ELR (cell line): ENCODE results near the gene CPSF7.

Experiments used
- DNase-seq: peaks from one replicate; pipeline ENCODE4 v3.0.0-alpha.2; 2015; ENCODE audit warnings: low read depth

CPSF7 gene, protein sequence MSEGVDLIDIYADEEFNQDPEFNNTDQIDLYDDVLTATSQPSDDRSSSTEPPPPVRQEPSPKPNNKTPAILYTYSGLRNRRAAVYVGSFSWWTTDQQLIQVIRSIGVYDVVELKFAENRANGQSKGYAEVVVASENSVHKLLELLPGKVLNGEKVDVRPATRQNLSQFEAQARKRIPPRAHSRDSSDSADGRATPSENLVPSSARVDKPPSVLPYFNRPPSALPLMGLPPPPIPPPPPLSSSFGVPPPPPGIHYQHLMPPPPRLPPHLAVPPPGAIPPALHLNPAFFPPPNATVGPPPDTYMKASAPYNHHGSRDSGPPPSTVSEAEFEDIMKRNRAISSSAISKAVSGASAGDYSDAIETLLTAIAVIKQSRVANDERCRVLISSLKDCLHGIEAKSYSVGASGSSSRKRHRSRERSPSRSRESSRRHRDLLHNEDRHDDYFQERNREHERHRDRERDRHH

DNA sequence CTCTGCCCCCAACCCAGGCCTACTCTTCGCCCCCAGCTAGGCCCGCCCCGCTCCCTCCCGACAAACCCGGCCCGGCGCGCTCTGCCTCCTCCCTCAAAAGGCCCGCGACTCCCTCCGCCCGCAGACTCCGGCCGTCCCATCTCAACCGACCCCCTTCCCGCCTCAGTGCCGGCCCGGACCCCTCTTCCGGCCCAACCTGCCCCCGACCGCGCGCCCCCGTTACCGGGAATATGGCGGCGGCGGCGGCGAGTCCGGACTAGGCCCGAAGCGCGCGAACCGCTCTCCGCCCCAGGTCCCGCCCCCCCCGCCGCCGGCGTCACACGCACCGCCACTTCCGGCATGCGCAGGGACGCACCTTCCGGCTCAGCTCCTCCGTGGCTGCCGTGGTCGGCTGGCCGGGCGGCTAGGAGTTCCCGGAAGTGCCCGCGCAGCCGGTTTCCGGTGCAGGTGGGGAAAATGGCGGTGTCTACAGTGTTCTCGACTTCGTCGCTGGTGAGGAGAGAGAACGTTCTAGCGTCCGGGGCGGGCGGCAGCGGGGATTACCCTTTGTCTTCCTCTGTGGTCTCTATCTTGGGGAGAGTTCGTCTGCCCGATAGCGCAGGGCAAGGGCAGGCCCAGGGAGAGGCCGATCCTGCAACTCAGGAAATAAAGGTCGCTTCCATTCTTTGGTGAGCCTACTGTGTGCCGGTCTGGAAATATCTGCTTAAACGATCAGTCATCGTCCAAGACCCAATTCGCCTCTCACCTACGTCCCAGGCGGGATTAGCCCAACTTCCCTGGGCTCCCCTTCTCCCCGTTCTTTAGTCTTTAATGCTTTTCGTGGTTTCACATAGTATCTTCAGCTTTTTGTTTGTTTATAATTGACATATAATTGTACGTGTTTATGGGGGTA lies at the start of gene CPSF7, which contains the start of gene SDHAF2:
CPSF7 (minus strand) TSS at position 285 of the 892 bp plus-strand sequence. CDS start 740 bp downstream, outside the sequence.
SDHAF2 (plus strand) TSS at position 434 of the 892 bp plus-strand sequence; CDS start at position 457, 23 bp downstream.
- peak; percentile 97 for DNase-seq

DNA sequence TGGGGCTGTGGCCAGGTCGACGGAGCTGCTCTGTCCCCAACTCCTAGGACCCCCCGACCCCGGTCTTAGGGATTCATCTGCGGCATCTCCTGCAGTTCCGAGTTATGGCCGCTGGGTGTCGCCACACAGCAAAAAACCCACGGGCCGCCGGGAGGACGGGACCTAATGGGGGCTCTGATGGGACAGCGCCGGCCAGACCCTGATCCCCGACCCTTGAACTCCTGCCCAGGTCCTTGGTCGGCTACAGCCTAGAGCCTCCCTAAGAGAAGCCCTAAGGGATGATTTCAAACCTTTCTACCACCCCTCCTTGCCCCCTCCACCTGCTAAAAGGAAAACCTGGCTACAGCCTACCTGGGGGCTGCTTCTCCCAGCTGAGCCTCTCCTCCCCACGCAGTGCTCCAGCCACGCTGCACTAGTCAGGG lies 48.0 kb upstream of the CPSF7 start:
- peak; percentile 46 for DNase-seq

DNA sequence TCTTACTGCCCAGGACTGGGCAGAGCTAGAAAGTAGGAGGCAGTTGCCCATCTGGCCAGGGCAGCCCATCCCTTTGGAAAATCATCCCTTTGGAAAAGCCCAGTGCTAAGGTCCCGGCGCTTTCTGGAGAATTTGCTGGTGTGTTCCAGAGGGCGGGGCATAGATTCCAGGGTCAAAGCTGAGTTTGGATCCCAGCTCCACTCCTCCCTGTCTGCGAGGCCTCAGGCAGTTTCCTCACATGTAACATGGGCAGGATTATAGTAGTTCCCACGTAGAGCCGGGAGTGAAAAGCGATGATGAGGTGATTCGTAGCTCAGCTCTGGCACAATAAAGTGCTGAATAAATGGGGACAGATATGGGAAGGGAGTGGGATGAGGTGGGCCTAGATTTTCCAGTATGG lies 47.4 kb upstream of the CPSF7 start:
- no peak for DNase-seq

DNA sequence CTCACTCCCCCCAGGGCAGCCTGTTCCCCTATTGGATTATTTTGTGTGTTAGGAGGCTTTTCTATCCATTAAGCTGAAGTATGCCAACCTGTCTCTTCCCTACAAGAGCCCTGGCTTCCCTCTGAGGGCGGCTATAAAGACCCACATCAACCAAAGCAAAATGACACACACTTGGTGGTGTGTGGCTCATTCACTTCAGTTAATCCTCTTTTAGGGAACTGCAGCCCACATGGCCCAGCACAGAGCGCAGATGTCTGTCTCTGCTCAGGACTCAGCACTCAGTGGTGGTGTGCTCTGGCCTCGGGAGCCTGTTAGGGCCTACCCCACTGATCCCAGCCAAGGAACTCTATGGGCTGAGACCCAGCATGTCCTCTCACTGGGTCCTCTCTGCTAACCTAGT lies 46.6 kb upstream of the CPSF7 start:
- no peak for DNase-seq

DNA sequence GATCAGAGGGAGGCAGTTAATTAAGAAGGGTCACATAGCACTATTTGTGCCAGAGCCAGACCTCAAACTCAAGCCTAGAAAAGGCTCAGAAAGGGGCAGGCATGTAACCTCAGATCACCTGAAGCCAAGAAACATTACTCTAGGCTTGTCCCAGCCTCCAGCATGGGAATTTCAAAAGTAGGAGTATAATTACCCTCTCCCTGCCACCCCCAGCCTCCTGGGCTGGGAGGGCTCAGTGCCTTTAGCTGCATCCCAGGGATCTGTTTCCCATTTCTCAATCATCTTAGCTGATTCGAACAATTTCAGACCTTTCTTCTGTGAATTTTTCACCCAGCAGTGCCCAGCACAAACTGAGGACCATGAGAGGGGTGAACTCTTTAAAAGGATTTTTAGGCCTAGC lies 45.7 kb upstream of the CPSF7 start:
- no peak for DNase-seq

DNA sequence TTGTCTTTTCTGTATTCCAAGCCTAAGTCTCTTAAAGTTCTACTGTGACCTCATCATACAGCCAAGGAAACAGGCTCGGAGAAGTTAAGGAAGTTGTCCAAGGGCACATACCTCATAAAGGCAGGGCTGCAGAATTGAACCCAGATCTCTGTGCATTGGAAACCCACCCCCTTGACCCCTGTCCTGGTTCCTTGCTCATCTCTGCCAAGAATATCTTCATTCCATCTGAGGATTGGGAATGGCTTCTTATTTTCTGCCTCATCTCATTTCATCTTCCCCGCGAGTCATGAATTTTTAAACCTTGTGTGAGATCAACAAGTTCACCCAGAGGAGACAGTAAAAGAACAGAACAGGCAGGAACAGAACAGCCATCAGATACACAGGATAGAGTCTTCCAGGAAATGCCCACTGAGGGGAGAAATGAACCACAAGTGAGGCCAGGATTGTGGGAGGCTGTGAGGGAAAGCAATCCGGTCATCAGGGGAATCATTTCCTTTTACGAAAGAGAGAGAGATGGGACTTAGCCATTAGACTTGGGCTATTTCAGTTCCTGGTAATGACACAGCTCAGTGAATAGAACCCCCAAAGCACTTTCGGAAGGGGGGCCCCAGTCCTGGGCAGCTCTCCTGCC lies 44.4 kb upstream of the CPSF7 start:
- no peak for DNase-seq

DNA sequence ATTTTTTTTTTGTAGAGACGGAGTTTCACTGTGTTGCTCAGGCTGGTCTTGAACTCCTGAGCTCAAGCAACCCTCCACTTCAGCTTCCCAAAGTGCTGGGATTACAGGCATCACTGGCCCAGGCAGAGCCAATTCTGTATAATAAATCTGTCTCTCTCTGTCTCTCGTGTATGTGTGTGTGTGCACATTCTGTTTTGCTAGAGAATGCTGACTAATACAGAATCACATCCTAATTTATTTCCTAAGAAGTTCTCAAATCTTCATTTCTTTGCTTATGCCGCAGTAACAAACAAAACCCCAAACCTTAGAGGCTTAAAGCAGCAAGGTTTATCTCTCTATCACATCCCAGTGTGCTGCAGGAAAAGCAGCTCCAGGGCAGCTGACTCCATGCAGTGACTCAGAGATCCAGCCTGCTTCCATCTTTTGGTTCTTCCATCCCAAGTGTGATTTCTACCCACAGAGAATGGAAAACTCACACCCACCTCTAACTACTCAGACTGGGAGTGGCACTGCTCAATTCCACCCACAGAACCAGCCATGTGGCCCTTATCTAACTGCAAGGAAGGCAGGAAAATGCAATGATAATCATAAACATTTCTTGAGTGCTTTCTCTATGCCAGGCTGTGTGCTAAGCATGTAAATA lies 43.7 kb upstream of the CPSF7 start:
- DNase-seq: peak; percentile 59

DNA sequence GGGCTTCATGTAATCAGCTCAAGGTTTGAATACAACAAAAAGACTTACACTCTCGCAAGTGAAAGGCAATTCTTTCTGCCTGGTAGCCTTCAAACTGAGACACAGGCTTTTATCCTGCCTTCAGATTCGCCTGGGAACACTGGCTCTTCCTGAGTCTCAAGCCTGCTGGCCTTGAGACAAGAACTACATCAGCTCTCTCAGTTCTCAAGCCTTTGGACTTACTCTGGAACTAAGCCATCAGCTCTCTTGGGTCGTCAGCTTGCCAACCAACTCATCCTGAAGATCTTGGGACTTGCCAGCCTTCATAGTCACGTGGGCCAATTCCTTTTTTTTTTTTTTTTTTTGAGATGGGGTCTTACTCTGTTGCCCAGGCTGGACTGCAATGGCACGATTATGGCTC lies 43.1 kb upstream of the CPSF7 start:
- no peak for DNase-seq

DNA sequence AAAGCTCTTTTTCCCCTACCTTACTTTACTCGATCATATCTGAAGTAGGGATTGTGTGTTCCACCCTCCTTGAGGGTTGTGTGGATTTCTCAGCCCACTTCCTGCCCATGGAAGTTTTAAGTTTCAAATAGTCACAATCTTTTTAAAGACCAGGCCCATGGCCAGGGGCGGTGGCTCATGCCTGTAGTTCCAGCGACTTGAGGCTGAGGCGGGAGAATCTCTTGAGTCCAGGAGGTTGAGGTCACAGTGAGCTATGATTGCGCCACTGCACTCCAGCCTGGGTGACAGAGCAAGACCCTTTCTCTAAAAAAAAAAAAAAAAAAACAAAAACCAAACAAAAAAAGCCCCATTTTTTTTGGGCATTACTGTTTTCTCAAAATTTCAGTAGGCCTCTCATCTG lies 42.5 kb upstream of the CPSF7 start:
- DNase-seq: no peak

DNA sequence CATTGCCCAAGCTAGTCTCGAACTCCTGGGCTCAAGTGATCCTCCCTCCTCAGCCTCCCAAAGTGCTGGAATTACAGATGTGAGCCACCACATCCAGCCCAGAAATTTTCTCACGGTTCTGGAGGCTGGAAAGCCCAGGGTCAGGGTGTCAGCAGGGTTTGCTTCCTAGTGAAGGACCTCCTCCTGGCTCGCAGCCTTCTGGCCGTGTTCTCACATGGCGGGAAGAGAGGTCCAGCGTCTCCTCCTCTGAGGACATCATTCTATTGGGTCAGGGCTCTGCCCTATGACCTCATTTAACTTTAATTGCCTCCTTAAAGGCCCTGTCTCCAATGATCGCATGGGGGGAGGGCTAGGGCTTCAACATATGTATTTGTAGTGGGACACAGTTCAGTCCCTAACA lies 38.2 kb upstream of the CPSF7 start:
- DNase-seq: no peak

DNA sequence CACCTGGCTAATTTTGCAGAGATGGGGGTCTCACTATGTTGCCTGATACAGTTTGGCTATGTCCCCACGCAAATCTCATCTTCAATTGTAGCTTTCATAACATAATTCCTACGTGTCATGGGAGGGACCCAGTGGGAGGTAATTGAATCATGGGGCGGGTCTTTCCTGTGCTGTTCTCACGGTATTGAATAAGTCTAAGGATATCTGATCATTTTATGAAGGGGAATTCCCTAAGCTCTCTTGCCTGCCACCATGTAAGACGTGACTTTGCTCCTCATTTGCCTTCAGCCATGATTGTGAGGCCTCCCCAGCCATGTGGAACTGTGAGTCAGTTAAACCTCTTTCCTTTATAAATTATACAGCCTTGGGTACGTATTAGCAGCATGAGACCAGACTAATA lies 37.8 kb upstream of the CPSF7 start:
- DNase-seq: peak; percentile 20

DNA sequence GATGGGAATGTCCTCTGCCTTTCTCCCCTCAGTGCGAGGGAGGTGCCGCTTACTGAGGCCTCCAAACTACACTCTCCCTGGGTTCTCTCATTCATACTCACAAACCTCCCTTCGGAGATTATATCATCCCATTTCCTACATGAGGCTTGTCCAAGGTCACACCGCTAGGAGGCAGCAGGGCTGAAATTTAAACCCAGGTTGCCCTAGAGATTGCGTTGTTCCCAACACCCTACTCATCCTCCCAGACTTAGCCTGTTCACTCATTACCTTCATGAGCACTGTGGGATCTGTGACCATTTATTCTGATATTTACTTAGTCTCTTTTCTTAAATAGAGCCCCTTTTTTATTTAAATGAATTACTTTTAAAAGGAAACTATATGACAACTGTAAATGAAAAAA lies 31.2 kb upstream of the CPSF7 start:
- no peak for DNase-seq

DNA sequence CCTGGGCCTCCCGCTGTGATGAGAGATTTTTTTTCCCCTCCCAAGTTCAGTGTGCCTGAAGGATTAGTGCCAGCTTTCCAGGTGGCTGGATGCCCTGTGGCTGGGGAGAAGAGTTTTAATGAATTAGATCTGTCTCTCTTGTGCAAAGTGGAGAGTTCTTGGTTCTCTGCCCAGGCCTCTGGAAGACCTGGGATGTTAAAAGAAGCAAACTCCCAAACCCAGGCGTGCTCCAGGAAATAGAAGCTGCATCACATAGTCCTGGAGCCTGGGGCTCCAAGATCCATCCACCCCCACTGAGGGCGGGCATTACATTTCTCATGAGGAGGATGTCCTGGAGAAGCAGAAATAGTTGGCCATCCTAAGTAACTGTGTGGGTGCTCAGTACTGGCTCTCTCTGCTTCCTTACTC lies 30.7 kb upstream of the CPSF7 start:
- DNase-seq: no peak

DNA sequence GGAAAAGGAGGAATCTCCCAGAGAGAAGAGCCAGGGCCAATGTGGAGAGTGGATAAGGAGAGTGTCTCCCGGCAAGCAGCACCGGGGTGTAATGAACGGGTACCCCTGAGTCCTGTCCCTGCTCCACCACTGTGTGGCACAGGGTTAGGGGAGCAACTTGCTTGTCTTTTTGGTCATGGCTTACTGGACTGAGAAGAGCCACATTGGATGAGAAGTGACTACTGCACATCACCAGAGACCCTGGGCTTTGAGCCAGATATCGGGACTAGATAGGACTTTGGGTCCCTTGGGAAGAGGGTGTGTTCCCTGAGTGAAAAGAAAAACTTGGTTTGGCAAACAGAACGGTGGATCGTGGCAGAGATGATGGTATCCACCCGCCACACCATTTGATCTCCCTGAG lies 24.7 kb upstream of the CPSF7 start:
- DNase-seq: no peak

DNA sequence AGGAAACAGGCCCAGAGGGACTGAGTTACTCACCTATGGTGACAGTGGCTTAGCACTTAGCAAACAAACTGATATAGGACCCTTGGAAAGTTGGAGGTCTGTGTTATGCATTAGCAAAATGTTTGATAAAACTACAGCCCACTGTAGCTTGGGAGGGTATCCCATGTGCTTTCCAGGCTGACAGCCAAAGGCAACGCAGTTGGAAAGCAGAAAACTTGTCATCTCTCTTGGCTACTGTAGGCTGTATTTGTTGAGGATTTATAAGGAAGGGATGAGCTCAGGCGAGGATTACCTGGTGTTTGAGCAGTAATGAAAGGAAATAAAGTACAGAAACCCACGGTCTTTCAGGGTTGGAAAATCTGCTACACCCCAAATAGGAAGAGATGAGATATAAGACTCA lies 23.9 kb upstream of the CPSF7 start:
- DNase-seq: no peak

DNA sequence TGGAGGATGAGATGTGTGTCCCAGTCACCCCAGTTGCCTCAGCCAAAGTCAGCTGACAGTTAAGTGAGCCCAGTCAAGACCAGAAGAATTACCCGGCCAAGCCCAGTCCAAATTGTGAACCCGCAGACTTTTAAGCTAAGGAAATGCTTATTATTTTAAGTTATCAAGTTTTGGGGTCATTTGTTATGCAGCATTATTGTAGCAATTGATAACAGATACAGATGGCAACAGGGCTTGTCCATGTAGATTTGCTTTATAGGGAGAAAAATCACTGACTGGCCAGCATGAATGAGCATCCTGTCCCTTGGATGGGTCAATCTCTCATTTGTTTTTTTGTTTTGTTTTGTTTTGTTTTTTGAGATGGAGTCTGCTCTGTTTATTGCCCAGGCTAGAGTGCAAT lies 23.1 kb upstream of the CPSF7 start:
- DNase-seq: no peak

DNA sequence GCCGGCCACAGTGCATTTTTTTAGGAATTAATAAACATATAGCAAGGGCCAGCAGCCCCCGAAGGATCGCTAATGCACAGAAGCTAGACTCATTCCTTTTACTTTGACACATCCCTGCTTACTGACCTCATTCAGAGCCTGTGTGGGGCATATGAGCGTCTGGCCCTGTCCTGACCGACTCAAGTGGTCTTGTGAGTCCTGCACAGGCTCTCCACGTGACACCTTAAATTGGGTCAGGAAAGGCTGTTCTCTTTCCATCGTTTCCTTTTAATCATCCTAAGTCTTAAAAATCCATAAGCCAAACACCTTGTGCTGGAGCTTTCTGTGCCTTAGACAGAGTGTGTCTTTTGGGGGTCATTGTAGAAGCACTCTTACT lies 18.8 kb upstream of the CPSF7 start:
- no peak for DNase-seq

DNA sequence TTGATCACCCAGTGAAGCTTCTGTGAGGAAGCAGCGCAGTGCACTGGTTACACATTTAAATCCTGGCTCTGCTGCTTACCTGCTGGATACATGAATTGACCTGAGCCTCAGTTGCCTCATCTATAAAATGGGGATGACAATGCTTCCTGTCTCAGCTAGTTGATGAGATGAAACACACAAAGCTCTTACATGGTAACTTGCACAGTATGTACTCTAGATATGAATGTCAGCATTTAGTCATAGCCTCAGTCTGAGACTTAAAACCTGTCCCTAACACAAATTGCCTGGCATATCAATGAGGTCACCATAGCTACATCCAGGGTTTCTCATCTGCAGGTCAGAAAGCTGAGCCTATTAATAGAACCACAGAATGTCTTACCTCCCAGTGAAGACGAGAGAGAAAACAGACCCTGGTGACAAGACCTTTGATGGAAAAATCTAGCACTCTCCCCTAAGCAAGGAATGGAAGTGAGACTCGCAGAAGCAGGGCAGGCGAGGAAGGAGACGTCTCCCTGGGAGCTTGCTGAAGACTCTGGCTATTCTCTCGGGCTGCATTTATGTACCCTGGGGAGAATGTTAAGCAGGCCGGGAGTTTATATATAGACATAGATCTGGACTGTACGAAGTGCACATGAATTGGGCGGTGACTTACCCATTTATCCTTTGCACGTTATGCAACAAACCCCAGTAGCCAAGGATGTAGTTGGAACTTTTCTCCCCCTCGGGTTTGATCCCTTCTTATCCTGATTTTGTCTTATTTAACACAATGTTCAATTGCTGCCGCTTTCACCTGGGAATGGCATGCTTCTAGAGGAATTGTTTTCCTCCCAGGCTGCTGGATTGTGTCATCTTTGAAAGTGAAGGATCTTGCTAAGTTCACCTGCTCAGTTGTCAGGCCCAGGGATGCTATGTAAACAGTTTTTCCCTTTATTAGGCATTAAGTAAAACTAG lies 18.1 kb upstream of the CPSF7 start:
- no peak for DNase-seq

DNA sequence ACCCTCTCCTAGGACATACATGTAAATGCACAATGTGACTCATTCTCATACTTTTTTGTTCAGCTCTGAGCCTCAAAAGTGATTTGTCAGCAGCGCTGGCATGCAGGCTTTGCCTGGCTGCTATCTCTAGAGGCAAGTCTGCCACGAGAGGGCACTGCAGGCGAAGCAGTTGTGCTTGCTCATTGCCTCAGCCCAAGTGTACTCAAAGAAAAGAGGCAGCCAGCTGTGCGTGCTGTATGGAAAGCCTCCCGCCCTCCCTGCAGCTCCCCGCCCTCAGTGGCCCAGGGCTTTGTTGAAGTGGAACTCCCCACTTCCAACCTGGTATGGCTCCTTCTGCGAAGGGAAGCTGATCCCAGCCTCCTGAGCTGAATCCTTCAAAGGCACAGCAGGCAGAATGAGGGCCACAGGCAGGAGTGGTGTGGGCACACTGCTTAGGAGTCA lies 16.5 kb upstream of the CPSF7 start:
- peak; percentile 96 for DNase-seq

DNA sequence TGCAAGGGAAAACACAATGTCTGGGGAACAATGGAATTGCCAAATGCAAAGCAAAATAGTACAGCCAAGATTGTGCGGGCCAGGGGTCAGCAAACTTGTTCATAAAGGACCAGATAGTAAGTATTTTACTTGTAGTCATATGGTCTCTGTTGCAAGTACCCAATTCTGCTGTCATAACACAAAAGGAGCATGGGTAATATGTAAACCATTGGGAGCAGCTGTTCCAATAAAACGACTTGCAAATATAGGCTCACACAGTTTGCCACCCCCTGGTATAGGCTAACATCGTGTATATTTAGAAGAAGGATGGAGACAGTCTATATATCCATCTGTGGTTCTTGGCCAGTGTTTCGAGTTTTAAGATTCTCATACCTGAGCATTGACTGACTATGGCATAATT lies 15.7 kb upstream of the CPSF7 start:
- no peak for DNase-seq

DNA sequence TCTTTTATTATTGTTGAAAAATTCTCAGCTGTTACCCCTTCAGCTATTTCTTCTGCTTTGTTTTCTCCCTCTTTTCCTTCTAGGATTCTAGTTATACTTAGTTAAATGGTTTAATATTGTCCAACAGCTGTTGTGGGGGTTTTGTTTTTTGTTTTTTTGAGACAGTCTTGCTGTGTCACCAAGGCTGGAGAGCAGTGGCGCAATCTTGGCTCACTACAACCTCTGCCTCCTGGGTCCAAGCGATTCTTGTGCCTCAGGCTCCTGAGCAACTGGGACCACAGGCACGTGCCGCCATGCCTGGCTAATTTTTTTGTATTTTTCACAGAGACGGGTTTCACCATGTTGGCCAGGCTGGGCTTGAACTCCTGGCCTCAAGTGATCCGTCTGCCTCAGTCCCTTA lies 12.8 kb upstream of the CPSF7 start:
- no peak for DNase-seq
